HUES64 (cell line): ENCODE measurements around the gene PSMC6.
A peak's percentile ranks its signal among the peaks of the same experiment; 100 is the strongest.
"Not testable (repeated sequence)": the region's sequence is repeated elsewhere in the genome, so short reads cannot be mapped to it uniquely, and the experiment has no call there.

Experiments used
- H3K27ac ChIP-seq: 2 replicates; pipeline ENCODE4 v1.7.0; 2013; ENCODE audit warnings: low read depth, low read length, inconsistent platforms
- H3K27me3 ChIP-seq: 2 replicates; pipeline ENCODE4 v1.6.1; 2013; ENCODE audit warnings: mild to moderate bottlenecking, low read length; ENCODE audit not compliant: insufficient read depth
- H3K36me3 ChIP-seq: 2 replicates; pipeline ENCODE4 v1.6.1; 2013; ENCODE audit warnings: mild to moderate bottlenecking, low read length; ENCODE audit not compliant: insufficient read depth
- H3K4me1 ChIP-seq: 2 replicates; pipeline ENCODE4 v1.6.1; 2013; ENCODE audit warnings: mild to moderate bottlenecking, low read length, moderate library complexity; ENCODE audit not compliant: insufficient read depth
- H3K4me3 ChIP-seq: 2 replicates; pipeline ENCODE4 v1.5.1; 2013; ENCODE audit warnings: mild to moderate bottlenecking, low read length, moderate library complexity
- H3K9ac ChIP-seq: 2 replicates; pipeline ENCODE4 v1.6.1; 2013; ENCODE audit warnings: mild to moderate bottlenecking, low read depth, low read length
- H3K9me3 ChIP-seq: 2 replicates; pipeline ENCODE4 v1.6.1; 2013; ENCODE audit warnings: low read depth, low read length; ENCODE audit not compliant: insufficient read depth
- WGBS: fragments of 150-250, 120-280 bp; methylation state at CpG from one replicate; pipeline ENCODE4 v1.1.7; 2013; ENCODE audit warnings: missing lambda C conversion rate; 5-methylcytosine and 5-hydroxymethylcytosine counted together

Gene PSMC6

GRCh38 chr14:52723514-52724359 is 16.7 kb downstream of the PSMC6 start:
- H3K9me3 ChIP-seq = no peaks in the 10 kb centered on the region
- H3K4me1 ChIP-seq = no peaks in the 10 kb centered on the region
- no peaks in the 10 kb centered on the region for H3K27me3 ChIP-seq
- H3K27ac ChIP-seq = no peak overlapping the region
- 92% methylated on average over 4 of the region's 4 CpGs for WGBS
- H3K9ac ChIP-seq = no peak overlapping the region
- H3K36me3 ChIP-seq = peaks cover 96% of the 10 kb centered on the region
- no peak overlapping the region for H3K4me3 ChIP-seq

GRCh38 chr14:52724360-52724644 is 17.3 kb downstream of the PSMC6 start:
- Histone ChIP-seq H3K9me3 (no peaks in the 10 kb centered on the region), H3K9ac (no peak overlapping the region), H3K27me3 (no peaks in the 10 kb centered on the region), H3K4me1 (peaks cover 4% of the 10 kb centered on the region; the same call in 1 of the 2 replicates), H3K36me3 (peaks cover 92% of the 10 kb centered on the region), H3K4me3 (no peak overlapping the region), H3K27ac (no peak overlapping the region)

GRCh38 chr14:52727509-52727908 is 20.5 kb downstream of the PSMC6 start:
- peaks cover 60% of the 10 kb centered on the region for H3K36me3 ChIP-seq
- not testable (repeated sequence) for H3K27ac ChIP-seq
- 98% methylated on average over 2 of the region's 2 CpGs for WGBS

GRCh38 chr14:52729035-52729434 is 22.0 kb downstream of the PSMC6 start:
- Histone ChIP-seq H3K36me3 (peaks cover 57% of the 10 kb centered on the region), H3K4me1 (peaks cover 19% of the 10 kb centered on the region), H3K4me3 (peak overlapping the region; percentile 48), H3K27ac (peak overlapping the region; percentile 66; the same call in 1 of the 2 replicates)
- not testable (repeated sequence) for H3K9ac ChIP-seq, H3K27me3 ChIP-seq, H3K9me3 ChIP-seq
- WGBS = 90% methylated on average over 15 of the region's 15 CpGs

More at GRCh38 chr14:52727509-52727908, 20.5 kb downstream of the PSMC6 start:
- H3K9ac ChIP-seq, H3K4me3 ChIP-seq, H3K27me3 ChIP-seq, H3K4me1 ChIP-seq, H3K9me3 ChIP-seq: not testable (repeated sequence)

GRCh38 chr14:52729585-52729924 is 22.6 kb downstream of the PSMC6 start:
- H3K9ac ChIP-seq = no peak overlapping the region
- 4% methylated on average over 7 of the region's 8 CpGs for WGBS

GRCh38 chr14:52729925-52730708 is 23.1 kb downstream of the PSMC6 start, which contains the start of gene STYX:
STYX (plus strand) TSS chr14:52730166; CDS start chr14:52730475, 309 bp downstream.
- Histone ChIP-seq H3K27me3 (no peaks in the 10 kb centered on the region), H3K4me3 (peak within 1 kb of the TSS; percentile 95), H3K4me1 (peaks cover 22% of the 10 kb centered on the region), H3K9ac (peak within 1 kb of the TSS; percentile 85), H3K27ac (peak within 1 kb of the TSS; percentile 79), H3K9me3 (no peaks in the 10 kb centered on the region), H3K36me3 (peaks cover 51% of the 10 kb centered on the region)
- WGBS = under 1% methylated on average over 72 of the region's 72 CpGs

More at GRCh38 chr14:52729585-52729924, 22.6 kb downstream of the PSMC6 start:
- Histone ChIP-seq H3K4me3 (peak overlapping the region; percentile 48), H3K9me3 (no peaks in the 10 kb centered on the region), H3K27me3 (no peaks in the 10 kb centered on the region), H3K4me1 (peaks cover 21% of the 10 kb centered on the region), H3K36me3 (peaks cover 57% of the 10 kb centered on the region), H3K27ac (peak overlapping the region; percentile 66; the same call in 1 of the 2 replicates)

- H3K27me3 ChIP-seq = no peaks in the 10 kb centered on the region
- peaks cover 28% of the 10 kb centered on the region for H3K4me1 ChIP-seq
- peak overlapping the region; percentile 95 for H3K4me3 ChIP-seq
- WGBS = 2% methylated on average over 11 of the region's 11 CpGs
- peak overlapping the region; percentile 79 for H3K27ac ChIP-seq
- H3K36me3 ChIP-seq = peaks cover 45% of the 10 kb centered on the region
- H3K9ac ChIP-seq = peak overlapping the region; percentile 85
- H3K9me3 ChIP-seq = no peaks in the 10 kb centered on the region
Measured at GRCh38 chr14:52730709-52731111, 23.7 kb downstream of the PSMC6 start.

- Histone ChIP-seq H3K27ac (no peak overlapping the region; the same call in 1 of the 2 replicates), H3K36me3 (peaks cover 23% of the 10 kb centered on the region), H3K4me3 (peak overlapping the region; percentile 6; the same call in 1 of the 2 replicates), H3K27me3 (no peaks in the 10 kb centered on the region), H3K9me3 (no peaks in the 10 kb centered on the region), H3K9ac (no peak overlapping the region), H3K4me1 (peaks cover 37% of the 10 kb centered on the region)
- WGBS = 94% methylated on average over 9 of the region's 9 CpGs
Measured at GRCh38 chr14:52733824-52734223, 26.8 kb downstream of the PSMC6 start.

- 45% methylated on average over 1 of the region's 1 CpG for WGBS
- peaks cover 26% of the 10 kb centered on the region for H3K36me3 ChIP-seq
- H3K9me3 ChIP-seq = no peaks in the 10 kb centered on the region
- H3K27ac ChIP-seq = no peak overlapping the region
- H3K9ac ChIP-seq = no peak overlapping the region
- H3K4me1 ChIP-seq = peaks cover 30% of the 10 kb centered on the region
- no peaks in the 10 kb centered on the region for H3K27me3 ChIP-seq
- H3K4me3 ChIP-seq = peak overlapping the region; percentile 1; the same call in 1 of the 2 replicates
Measured at GRCh38 chr14:52735921-52736489, 29.0 kb downstream of the PSMC6 start.

- H3K9ac ChIP-seq = no peak overlapping the region
- H3K9me3 ChIP-seq = no peaks in the 10 kb centered on the region
- peaks cover 19% of the 10 kb centered on the region for H3K36me3 ChIP-seq
- no peak overlapping the region for H3K27ac ChIP-seq
- no peaks in the 10 kb centered on the region for H3K27me3 ChIP-seq
- peaks cover 34% of the 10 kb centered on the region for H3K4me1 ChIP-seq
- H3K4me3 ChIP-seq = no peak overlapping the region
Measured at GRCh38 chr14:52738409-52738808, 31.4 kb downstream of the PSMC6 start.

GRCh38 chr14:52740751-52741150 is 33.8 kb downstream of the PSMC6 start:
- H3K9ac ChIP-seq = no peak overlapping the region
- H3K27ac ChIP-seq = no peak overlapping the region
- no peaks in the 10 kb centered on the region for H3K9me3 ChIP-seq
- H3K36me3 ChIP-seq = peaks cover 18% of the 10 kb centered on the region
- no peaks in the 10 kb centered on the region for H3K27me3 ChIP-seq
- no peak overlapping the region for H3K4me3 ChIP-seq
- H3K4me1 ChIP-seq = peaks cover 18% of the 10 kb centered on the region
- no CpG with 5 or more reads among the region's 1 CpG for WGBS
